HCT116 (cell line): Measurements from ENCODE around the gene METTL1. TPM values are rescaled to one million over a fixed set of nuclear protein-coding genes. Genes with fewer than 3 reads are reported as not detected.

Experiments
- ATAC-seq: fragments of 200-7000 bp; cut with Tn5 transposase; 2 replicates; pipeline ENCODE4 v1.9.1; 2020; ENCODE audit warnings: mild to moderate bottlenecking, moderate library complexity
- BruUV-seq: library from RNA; stranded (reverse); fragments of 400-500 nt; replicated peaks from 2 replicates; lab custom pipeline; 2021; lab: Mats Ljungman, UMichigan
- CTCF ChIA-PET: fragments of 300-600 bp; sonication (Branson Sonifier 250); formaldehyde crosslinking; loops from one replicate; lab custom pipeline; 2021; ENCODE audit warnings: antibody characterized with exemption; lab: Charles Lee
- POLR2A ChIA-PET: fragments of 300-600, 350-600 bp; sonication (Branson Sonifier 250); formaldehyde crosslinking; loops from one replicate; lab custom pipeline; 2021; ENCODE audit warnings: antibody characterized with exemption; lab: Charles Lee
- RAD21 ChIA-PET, 2 experiments: fragments of 300-600 bp; sonication (Branson Sonifier 250); formaldehyde crosslinking; loops; one replicate each; lab custom pipeline; 2023; ENCODE audit warnings: low total read pairs in 2 of 2; ENCODE audit not compliant: uncharacterized antibody in 2 of 2, unreplicated experiment in 2 of 2, low non-redundant PET in 1 of 2; lab: Charles Lee
- DNase-seq: peaks from one replicate; pipeline ENCODE4 v3.0.0-alpha.2; 2010; ENCODE audit warnings: low read depth, low spot score
- H2AFZ ChIP-seq: fragments of 200-600 bp; shearing (Covaris generic), sonication (generic); 2 replicates; pipeline ENCODE4 v1.6.1; 2017; ENCODE audit warnings: low read depth, mixed run types, mixed read lengths, antibody characterized with exemption, low read length; ENCODE audit not compliant: poor library complexity, severe bottlenecking
- H3K27ac ChIP-seq: 2 replicates; pipeline ENCODE4 v1.5.1; 2012; ENCODE audit warnings: low read depth, low read length
- H3K27me3 ChIP-seq: fragments of 200-600 bp; sonication (generic); 2 replicates; pipeline ENCODE4 v1.6.1; 2016; ENCODE audit warnings: mixed run types, low read length, mixed read lengths; ENCODE audit not compliant: insufficient read depth
- H3K36me3 ChIP-seq, 2 experiments: fragments of 200-500 bp in 1 of 2; fragments of 200-600 bp in 1 of 2; sonication (Bioruptor generic) in 1 of 2; sonication (generic) in 1 of 2; 2 replicates each; pipeline versions ENCODE4 v1.5.1 to v1.6.1; 2014 to 2016; ENCODE audit warnings: low read length in 2 of 2, inconsistent platforms in 1 of 2, mixed read lengths in 1 of 2, mixed run types in 1 of 2; ENCODE audit not compliant: insufficient read depth in 2 of 2, control insufficient read depth in 1 of 2
- H3K4me1 ChIP-seq, 2 experiments: fragments of 200-600 bp in 1 of 2; sonication (generic) in 1 of 2; 2 replicates each; pipeline versions ENCODE4 v1.5.1 to v1.6.1; 2012 to 2017; ENCODE audit warnings: low read length in 2 of 2, inconsistent platforms in 1 of 2, mild to moderate bottlenecking in 1 of 2, mixed read lengths in 1 of 2, mixed run types in 1 of 2, moderate library complexity in 1 of 2; ENCODE audit not compliant: insufficient read depth in 2 of 2, control insufficient read depth in 1 of 2
- H3K4me2 ChIP-seq: fragments of 200-600 bp; sonication (generic); 2 replicates; pipeline ENCODE4 v1.6.1; 2017; ENCODE audit warnings: mixed run types, low read length, mixed read lengths
- H3K4me3 ChIP-seq, 2 experiments: fragments of 200-600 bp in 1 of 2; sonication (generic) in 1 of 2; replicated peaks in 1 of 2; 2 replicates each; pipeline ENCODE4 v1.5.1; 2011 to 2016; ENCODE audit warnings: low read length in 2 of 2, control low read depth in 1 of 2, low read depth in 1 of 2, mild to moderate bottlenecking in 1 of 2, mixed read lengths in 1 of 2, mixed run types in 1 of 2
- H3K79me2 ChIP-seq: fragments of 200-600 bp; sonication (generic); 2 replicates; pipeline ENCODE4 v1.6.1; 2017; ENCODE audit warnings: mild to moderate bottlenecking, mixed run types, low read length, moderate library complexity, mixed read lengths; ENCODE audit not compliant: insufficient read depth
- H3K9ac ChIP-seq: fragments of 200-600 bp; sonication (generic); 2 replicates; pipeline ENCODE4 v1.6.1; 2016; ENCODE audit warnings: low read length, mixed read lengths
- H3K9me2 ChIP-seq: fragments of 200-600 bp; sonication (generic), shearing (Covaris generic); 2 replicates; pipeline ENCODE4 v1.6.1; 2017; ENCODE audit warnings: mixed run types, mild to moderate bottlenecking, moderate library complexity; ENCODE audit not compliant: insufficient read depth
- H3K9me3 ChIP-seq, 2 experiments: fragments of 200-500 bp in 1 of 2; fragments of 200-600 bp in 1 of 2; sonication (Bioruptor generic) in 1 of 2; sonication (generic) in 1 of 2; 2 replicates each; pipeline ENCODE4 v1.6.1; 2014 to 2017; ENCODE audit warnings: low read length in 2 of 2, mixed read lengths in 2 of 2, inconsistent platforms in 1 of 2, low read depth in 1 of 2, mild to moderate bottlenecking in 1 of 2, mixed run types in 1 of 2, moderate library complexity in 1 of 2; ENCODE audit not compliant: control insufficient read depth in 1 of 2, insufficient read depth in 1 of 2
- H4K20me1 ChIP-seq: fragments of 200-600 bp; sonication (generic), shearing (Covaris generic); 2 replicates; pipeline ENCODE4 v1.6.1; 2017; ENCODE audit warnings: mixed run types, mild to moderate bottlenecking, moderate library complexity; ENCODE audit not compliant: insufficient read depth
- EGR1 ChIP-seq: IDR thresholded peaks from 2 replicates; pipeline ENCODE4 v1.6.1; 2012; ENCODE audit warnings: low read depth
- FOSL1 ChIP-seq: IDR thresholded peaks from 2 replicates; pipeline ENCODE4 v1.6.1; 2012; ENCODE audit warnings: low read depth
- POLR2A ChIP-seq: IDR thresholded peaks from 2 replicates; pipeline ENCODE4 v1.7.0; 2011; ENCODE audit warnings: borderline replicate concordance; ENCODE audit not compliant: insufficient read depth, insufficient read length; ENCODE audit errors: extremely low read depth
- REST ChIP-seq: IDR thresholded peaks from 2 replicates; pipeline ENCODE4 v1.6.1; 2012; ENCODE audit warnings: low read depth
- SP1 ChIP-seq: IDR thresholded peaks from 2 replicates; pipeline ENCODE4 v1.6.1; 2012; ENCODE audit warnings: low read depth
- ZNF274 ChIP-seq: fragments of 200-500 bp; sonication (Bioruptor generic); IDR thresholded peaks from 2 replicates; pipeline ENCODE4 v1.6.1; 2014; ENCODE audit warnings: mild to moderate bottlenecking, low read depth, low read length, inconsistent platforms
- intact Hi-C: fragments of 100-400 bp; cut with micrococcal nuclease; formaldehyde crosslinking; loops from 2 replicates; pipeline ENCODE4 v1.10.0; 2022
- total RNA-seq: library from RNA; stranded (reverse); gene quantifications from one replicate; pipeline ENCODE4 v1.2.1, GENCODE V29; 2021; ENCODE audit not compliant: unreplicated experiment

METTL1 gene
- total RNA-seq, 1 experiment from 2014 or later: 56.6 TPM

DNA sequence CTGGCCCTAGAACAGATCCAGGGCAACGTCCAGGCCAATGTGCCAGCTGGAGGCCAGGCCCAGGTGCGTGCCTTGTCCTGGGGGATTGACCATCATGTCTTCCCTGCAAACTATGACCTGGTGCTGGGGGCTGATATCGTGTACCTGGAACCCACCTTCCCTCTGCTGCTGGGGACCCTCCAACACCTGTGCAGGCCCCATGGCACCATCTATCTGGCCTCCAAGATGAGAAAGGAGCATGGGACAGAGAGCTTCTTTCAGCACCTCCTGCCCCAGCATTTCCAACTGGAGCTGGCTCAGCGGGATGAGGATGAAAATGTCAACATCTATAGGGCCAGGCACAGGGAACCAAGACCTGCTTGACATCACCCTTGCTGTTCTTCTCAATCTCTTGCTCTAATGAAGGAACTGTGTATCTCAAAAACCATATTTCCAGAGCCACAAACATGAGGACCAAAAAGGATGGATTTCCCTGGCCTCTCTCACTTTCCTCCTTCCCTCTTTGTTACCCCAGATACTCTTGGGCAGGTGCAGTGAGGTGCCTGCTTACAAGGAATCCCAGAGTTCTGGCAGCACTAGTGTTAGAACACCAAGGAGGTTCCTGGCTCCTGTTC, 8.5 kb upstream of the METTL1 start:
- Histone ChIP-seq H3K4me1 (peaks cover 6 to 10% of the 10 kb centered on the region in 2 experiments), H4K20me1 (no peaks in the 10 kb centered on the region), H3K9ac (no peak overlapping the region), H3K27me3 (no peaks in the 10 kb centered on the region), H3K9me3 (no peaks in the 10 kb centered on the region), H3K4me3 (no peak overlapping the region), H3K27ac (no peak overlapping the region), H3K79me2 (peaks cover 27% of the 10 kb centered on the region), H3K36me3 (peaks cover 0 to under 1% of the 10 kb centered on the region in 2 experiments; a peak in 1 of 4 replicates), H3K9me2 (no peaks in the 10 kb centered on the region), H3K4me2 (no peak overlapping the region), H2AFZ (no peak overlapping the region)
- no TSS peak for BruUV-seq
- intact Hi-C loops: no loop called here
- no peak for ATAC-seq
- CTCF ChIA-PET: interaction anchor here (1.3 kb wide), 1 partner anchor 21 kb away, joined by 3 read pairs; no protein-coding TSS in a partner anchor
- DNase-seq: no peak
- POLR2A ChIA-PET: interaction anchor here (0.8 to 1.7 kb wide), 3 partner anchors 8 to 14 kb away, joined by 3 to 5 read pairs (median 3); partner anchors contain the start of genes CYP27B1, EEF1AKMT3 and METTL1
- TF ChIP-seq FOSL1 (no peak), POLR2A (no peak), EGR1 (no peak), SP1 (no peak), REST (no peak), ZNF274 (no peak)
- RAD21 ChIA-PET: interaction anchor here in 1 of 2 experiments (0.7 kb wide), 1 partner anchor 10 kb away, joined by 3 read pairs; no protein-coding TSS in a partner anchor
